ENCODE measurements around the gene TBATA.

Gene TBATA

DNA sequence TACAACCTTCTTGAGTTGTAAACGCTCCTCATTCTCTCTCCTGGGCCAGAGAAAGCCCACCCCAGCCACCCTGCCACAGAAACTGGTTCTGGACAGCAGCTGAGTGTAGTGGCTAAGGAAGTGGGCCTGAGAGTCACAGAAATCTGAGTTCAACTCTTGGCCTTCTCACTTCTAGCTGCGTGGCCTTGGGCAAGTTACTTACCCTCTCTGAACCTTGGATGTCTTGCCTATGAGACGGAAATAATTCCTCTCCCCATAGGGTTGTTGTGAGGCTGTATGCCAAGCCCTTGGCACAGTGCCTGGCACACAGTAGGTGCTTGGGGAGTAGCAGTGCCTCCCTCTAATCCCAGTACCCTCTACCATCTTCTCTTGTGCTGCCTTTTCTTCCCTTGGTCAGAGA, 61.4 kb downstream of the TBATA start:
- no peak for TF ChIP-seq GATA2 (IDR thresholded peaks at IDR 0.05; ENCODE audit: low read depth, low read length)
- no peak for TF ChIP-seq GATA3 (IDR thresholded peaks at IDR 0.05; ENCODE audit: low read depth, low read length)

DNA sequence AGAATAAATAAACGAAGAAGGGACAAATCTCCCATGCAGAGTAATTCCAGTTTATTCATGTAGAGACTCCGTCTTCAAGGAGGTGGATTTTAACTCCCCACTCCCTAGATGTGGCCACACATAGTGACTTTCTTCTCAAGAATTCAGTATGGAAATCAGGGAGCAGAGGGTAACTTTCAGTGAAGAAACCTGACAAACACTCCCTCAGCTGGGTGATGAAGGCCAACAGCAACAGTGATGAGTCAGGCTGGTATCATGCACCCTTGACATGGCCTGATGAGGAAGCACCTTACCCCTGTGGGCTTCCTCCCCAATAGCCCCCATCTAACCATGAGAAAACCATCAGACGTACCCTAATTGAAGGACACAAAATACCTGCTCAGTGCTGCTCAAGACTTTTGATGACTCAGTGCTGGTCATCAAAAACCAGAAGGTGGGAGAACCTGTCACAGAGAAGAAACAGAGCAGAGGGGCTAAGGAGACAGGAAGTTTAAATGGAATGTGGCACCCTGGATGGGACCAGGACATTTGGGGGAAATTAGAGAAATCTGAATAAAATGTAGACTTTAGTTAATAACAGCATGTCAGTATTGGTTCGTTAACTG, 62.3 kb downstream of the TBATA start:
- no peak for TF ChIP-seq GATA2 (IDR thresholded peaks at IDR 0.05; ENCODE audit: low read depth, low read length)
- no peak for TF ChIP-seq GATA3 (IDR thresholded peaks at IDR 0.05; ENCODE audit: low read depth, low read length)

All from SH-SY5Y (cell line).